Measurements from ENCODE around the gene NHLRC1. TPM values are rescaled to one million over a fixed set of nuclear protein-coding genes. Genes with fewer than 3 reads are reported as not detected.
A peak's percentile ranks its signal among the peaks of the same experiment; 100 is the strongest.

Gene NHLRC1
- total and polyA plus RNA-seq, 2 of the 13 experiments (the other 11 are each of a cell fraction or from before 2014, with no cell fraction given): 0.04 to 0.11 TPM

DNA sequence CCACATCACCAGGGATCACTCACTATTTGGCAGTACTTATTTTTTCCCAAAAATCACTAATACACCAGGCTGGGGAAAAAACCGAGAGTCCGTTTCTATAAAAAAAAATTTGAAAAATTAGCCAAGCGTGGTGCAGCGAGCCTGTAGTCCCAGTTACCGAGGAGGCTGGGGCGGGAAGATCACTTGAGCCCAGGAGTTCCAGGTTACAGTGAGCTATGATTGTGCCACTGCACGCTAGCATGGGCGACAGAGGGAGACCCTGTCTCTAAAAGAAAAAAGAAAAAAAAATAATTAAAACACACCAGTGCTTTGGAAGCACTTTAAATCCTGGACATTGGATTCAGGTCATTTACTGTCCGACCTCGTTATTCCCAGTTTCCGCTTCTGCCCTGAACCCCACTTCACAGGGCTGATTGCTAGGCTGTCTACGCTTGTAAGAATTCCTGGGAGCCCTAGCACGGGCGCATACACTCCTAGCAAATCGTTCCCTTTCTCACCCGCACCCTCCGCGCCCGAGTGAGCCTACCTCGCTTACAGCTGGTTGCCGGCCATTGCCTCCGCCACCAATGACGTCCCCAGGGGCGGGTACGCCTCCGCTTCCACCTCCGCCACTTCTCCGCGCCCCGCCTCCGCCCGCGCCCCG is 32.2 kb upstream of the NHLRC1 start, which contains the start of gene TPMT (continued):
- TF ChIP-seq UBTF (CRISPR knock-in tag; IDR thresholded peaks at IDR 0.05) (no peak), NRL (CRISPR knock-in tag; IDR thresholded peaks at IDR 0.05; ENCODE audit: borderline replicate concordance) (no peak), GATAD2A (CRISPR knock-in tag; IDR thresholded peaks at IDR 0.05) (no peak; the same call in 1 of the 2 replicates), FLYWCH1 (CRISPR knock-in tag; IDR thresholded peaks at IDR 0.05) (no peak), GABPA (IDR thresholded peaks at IDR 0.05; ENCODE audit: low read depth, low read length) (no peak), GABPA (CRISPR knock-in tag; IDR thresholded peaks at IDR 0.05; ENCODE audit: low read depth) (no peak), CREM (IDR thresholded peaks at IDR 0.05) (0 out of 2 replicates have a peak, but pooled peaks have one; percentile 40), CREM (CRISPR knock-in tag; IDR thresholded peaks at IDR 0.05) (no peak), MXD4 (CRISPR knock-in tag; IDR thresholded peaks at IDR 0.05) (peak; percentile 27; the same call in 1 of the 2 replicates), SRY (CRISPR knock-in tag; IDR thresholded peaks at IDR 0.05) (peak; percentile 7; the same call in 1 of the 2 replicates), ZNF75D (CRISPR knock-in tag; IDR thresholded peaks at IDR 0.05; ENCODE audit: borderline replicate concordance) (no peak), BORCS8-MEF2B (CRISPR knock-in tag; IDR thresholded peaks at IDR 0.05) (peak; percentile 67), CCAR2 (optimal IDR thresholded peaks at IDR 0.05; ENCODE audit: low read depth, low read length) (no peak), FOXC1 (CRISPR knock-in tag; IDR thresholded peaks at IDR 0.05; ENCODE audit: borderline replicate concordance) (peak; percentile 46; the same call in 1 of the 2 replicates), ZNF564 (CRISPR knock-in tag; IDR thresholded peaks at IDR 0.05) (0 out of 2 replicates have a peak, but pooled peaks have one; percentile 27), PBX3 (CRISPR knock-in tag; IDR thresholded peaks at IDR 0.05; ENCODE audit: borderline replicate concordance) (no peak), ZBTB10 (CRISPR knock-in tag; IDR thresholded peaks at IDR 0.05; ENCODE audit: borderline replicate concordance) (no peak), ZNF143 (CRISPR knock-in tag; IDR thresholded peaks at IDR 0.05) (no peak)
- TF ChIP-seq, protein P1, sequence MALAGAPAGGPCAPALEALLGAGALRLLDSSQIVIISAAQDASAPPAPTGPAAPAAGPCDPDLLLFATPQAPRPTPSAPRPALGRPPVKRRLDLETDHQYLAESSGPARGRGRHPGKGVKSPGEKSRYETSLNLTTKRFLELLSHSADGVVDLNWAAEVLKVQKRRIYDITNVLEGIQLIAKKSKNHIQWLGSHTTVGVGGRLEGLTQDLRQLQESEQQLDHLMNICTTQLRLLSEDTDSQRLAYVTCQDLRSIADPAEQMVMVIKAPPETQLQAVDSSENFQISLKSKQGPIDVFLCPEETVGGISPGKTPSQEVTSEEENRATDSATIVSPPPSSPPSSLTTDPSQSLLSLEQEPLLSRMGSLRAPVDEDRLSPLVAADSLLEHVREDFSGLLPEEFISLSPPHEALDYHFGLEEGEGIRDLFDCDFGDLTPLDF (CRISPR knock-in tag; IDR thresholded peaks at IDR 0.05): no peak
- TF ChIP-seq, protein P2, sequence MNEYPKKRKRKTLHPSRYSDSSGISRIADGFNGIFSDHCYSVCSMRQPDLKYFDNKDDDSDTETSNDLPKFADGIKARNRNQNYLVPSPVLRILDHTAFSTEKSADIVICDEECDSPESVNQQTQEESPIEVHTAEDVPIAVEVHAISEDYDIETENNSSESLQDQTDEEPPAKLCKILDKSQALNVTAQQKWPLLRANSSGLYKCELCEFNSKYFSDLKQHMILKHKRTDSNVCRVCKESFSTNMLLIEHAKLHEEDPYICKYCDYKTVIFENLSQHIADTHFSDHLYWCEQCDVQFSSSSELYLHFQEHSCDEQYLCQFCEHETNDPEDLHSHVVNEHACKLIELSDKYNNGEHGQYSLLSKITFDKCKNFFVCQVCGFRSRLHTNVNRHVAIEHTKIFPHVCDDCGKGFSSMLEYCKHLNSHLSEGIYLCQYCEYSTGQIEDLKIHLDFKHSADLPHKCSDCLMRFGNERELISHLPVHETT (CRISPR knock-in tag; conservative IDR thresholded peaks at IDR 0.05): no peak
- TF ChIP-seq, protein P3, sequence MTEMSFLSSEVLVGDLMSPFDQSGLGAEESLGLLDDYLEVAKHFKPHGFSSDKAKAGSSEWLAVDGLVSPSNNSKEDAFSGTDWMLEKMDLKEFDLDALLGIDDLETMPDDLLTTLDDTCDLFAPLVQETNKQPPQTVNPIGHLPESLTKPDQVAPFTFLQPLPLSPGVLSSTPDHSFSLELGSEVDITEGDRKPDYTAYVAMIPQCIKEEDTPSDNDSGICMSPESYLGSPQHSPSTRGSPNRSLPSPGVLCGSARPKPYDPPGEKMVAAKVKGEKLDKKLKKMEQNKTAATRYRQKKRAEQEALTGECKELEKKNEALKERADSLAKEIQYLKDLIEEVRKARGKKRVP (CRISPR knock-in tag; IDR thresholded peaks at IDR 0.05): no peak
